Measurements from ENCODE around the gene CDC42BPB.

GRCh38 chr14:103056322-103057027, 874 bp downstream of the CDC42BPB start:
- TF ChIP-seq POLR2A (IDR thresholded peaks at IDR 0.05), result no peak
- TF ChIP-seq CTCF (IDR thresholded peaks at IDR 0.05), result no peak
